Measurements from ENCODE around the gene MAPK14.

Gene MAPK14

DNA sequence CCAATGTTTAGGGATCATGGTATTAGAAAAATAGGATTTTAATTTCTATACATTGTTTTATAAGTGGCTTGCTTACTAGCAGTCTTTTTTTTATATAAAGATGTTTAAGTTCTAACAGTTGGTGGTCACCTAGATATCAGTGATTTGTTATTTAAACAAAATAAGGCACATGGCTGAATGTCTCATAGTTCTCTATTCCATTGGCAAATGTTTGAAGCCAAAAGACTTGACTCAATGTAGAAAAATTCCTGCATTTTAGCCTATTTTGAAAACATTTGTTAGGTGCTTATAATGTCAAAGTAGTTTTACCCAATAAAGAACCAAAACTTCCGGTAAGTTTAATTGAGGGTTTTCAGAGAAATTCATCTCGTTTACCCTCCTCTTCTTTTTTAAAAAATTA lies 26.8 kb downstream of the MAPK14 start:
- H3K27ac ChIP-seq (ENCODE audit: low read depth, low read length, severe bottlenecking): no peak overlapping the region
- no peak overlapping the region for H3K4me3 ChIP-seq (ENCODE audit: extremely low read depth, insufficient read depth, low read length, poor library complexity, severe bottlenecking)
- no peaks in the 10 kb centered on the region for H3K9me3 ChIP-seq (ENCODE audit: control insufficient read depth, low read length)
- H3K4me1 ChIP-seq (ENCODE audit: control insufficient read depth, insufficient read depth, low read length, poor library complexity, severe bottlenecking): no peaks in the 10 kb centered on the region
- WGBS, 2 experiments (ENCODE audit: insufficient coverage in 2 of 2): 100% methylated on average over 1 of the region's 2 CpGs; no CpG with 5 or more reads in 1 of the 2 experiments
- H3K36me3 ChIP-seq (ENCODE audit: control insufficient read depth, insufficient read depth, low read length): peaks cover 23% of the 10 kb centered on the region

DNA sequence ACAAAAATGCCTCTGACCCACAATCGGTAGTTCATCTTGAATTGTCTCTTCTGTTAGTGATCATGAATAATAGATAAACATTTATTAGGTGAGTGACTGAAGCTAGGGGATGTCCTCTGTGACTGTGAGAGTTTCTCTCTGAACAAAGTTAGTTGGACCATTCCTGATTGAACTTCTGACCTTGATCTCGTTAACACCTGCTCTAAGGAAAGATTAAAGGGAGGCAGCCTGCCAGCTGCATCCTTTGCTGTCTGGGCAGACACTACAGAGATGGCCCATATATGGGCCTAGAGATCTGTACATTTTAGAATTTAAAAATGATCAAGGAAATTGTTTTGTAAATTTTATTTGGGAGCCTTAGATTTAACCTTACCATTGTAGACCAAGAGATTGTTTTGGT lies 27.3 kb downstream of the MAPK14 start:
- no peak overlapping the region for H3K27ac ChIP-seq (ENCODE audit: low read depth, low read length, severe bottlenecking)
- H3K4me1 ChIP-seq (ENCODE audit: control insufficient read depth, insufficient read depth, low read length, poor library complexity, severe bottlenecking): no peaks in the 10 kb centered on the region
- H3K36me3 ChIP-seq (ENCODE audit: control insufficient read depth, insufficient read depth, low read length): peaks cover 29% of the 10 kb centered on the region
- no peaks in the 10 kb centered on the region for H3K9me3 ChIP-seq (ENCODE audit: control insufficient read depth, low read length)
- 64 to 100% methylated on average over 1 to 2 of the region's 2 CpGs for WGBS, 2 experiments (ENCODE audit: insufficient coverage in 2 of 2)
- H3K4me3 ChIP-seq (ENCODE audit: extremely low read depth, insufficient read depth, low read length, poor library complexity, severe bottlenecking): no peak overlapping the region

GRCh38 chr6:36056178-36056577 lies 28.6 kb downstream of the MAPK14 start:
- 86 to 100% methylated on average over 1 of the region's 1 CpG for WGBS, 2 experiments (ENCODE audit: insufficient coverage in 2 of 2)

DNA sequence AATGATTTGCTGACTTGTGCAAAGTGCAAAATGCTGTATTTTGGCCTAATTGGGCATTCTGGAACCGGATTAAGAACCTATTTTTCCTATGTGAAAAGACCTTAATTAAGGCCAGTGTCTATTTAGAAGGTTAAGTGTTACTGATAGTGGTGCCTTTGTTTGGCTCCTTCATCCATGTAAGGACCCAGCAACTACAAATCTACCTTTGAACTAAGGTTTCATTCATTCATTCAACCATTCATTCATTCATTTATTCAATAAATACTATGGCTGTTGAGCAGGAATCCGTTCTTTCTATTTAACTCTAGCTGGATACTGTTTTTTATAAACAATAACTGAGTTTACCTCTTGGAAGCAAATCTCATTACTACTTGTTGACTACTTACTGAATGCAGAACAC lies 33.6 kb downstream of the MAPK14 start:
- Histone ChIP-seq H3K36me3 (ENCODE audit: control insufficient read depth, insufficient read depth, low read length) (peaks cover 41% of the 10 kb centered on the region), H3K4me3 (ENCODE audit: extremely low read depth, insufficient read depth, low read length, poor library complexity, severe bottlenecking) (no peak overlapping the region), H3K27ac (ENCODE audit: low read depth, low read length, severe bottlenecking) (no peak overlapping the region), H3K9me3 (ENCODE audit: control insufficient read depth, low read length) (no peaks in the 10 kb centered on the region), H3K4me1 (ENCODE audit: control insufficient read depth, insufficient read depth, low read length, poor library complexity, severe bottlenecking) (peaks cover 9% of the 10 kb centered on the region)
- WGBS, 2 experiments (ENCODE audit: insufficient coverage in 2 of 2): 100% methylated on average over 1 of the region's 2 CpGs; no CpG with 5 or more reads in 1 of the 2 experiments

More at GRCh38 chr6:36056178-36056577, 28.6 kb downstream of the MAPK14 start:
- no peak overlapping the region for H3K4me3 ChIP-seq (ENCODE audit: extremely low read depth, insufficient read depth, low read length, poor library complexity, severe bottlenecking)
- H3K27ac ChIP-seq (ENCODE audit: low read depth, low read length, severe bottlenecking): no peak overlapping the region
- H3K36me3 ChIP-seq (ENCODE audit: control insufficient read depth, insufficient read depth, low read length): peaks cover 37% of the 10 kb centered on the region
- no peaks in the 10 kb centered on the region for H3K4me1 ChIP-seq (ENCODE audit: control insufficient read depth, insufficient read depth, low read length, poor library complexity, severe bottlenecking)
- no peaks in the 10 kb centered on the region for H3K9me3 ChIP-seq (ENCODE audit: control insufficient read depth, low read length)

GRCh38 chr6:36062247-36062646 lies 34.6 kb downstream of the MAPK14 start:
- Histone ChIP-seq H3K4me1 (ENCODE audit: control insufficient read depth, insufficient read depth, low read length, poor library complexity, severe bottlenecking) (peaks cover 18% of the 10 kb centered on the region), H3K27ac (ENCODE audit: low read depth, low read length, severe bottlenecking) (no peak overlapping the region), H3K36me3 (ENCODE audit: control insufficient read depth, insufficient read depth, low read length) (peaks cover 39% of the 10 kb centered on the region), H3K9me3 (ENCODE audit: control insufficient read depth, low read length) (no peaks in the 10 kb centered on the region), H3K4me3 (ENCODE audit: extremely low read depth, insufficient read depth, low read length, poor library complexity, severe bottlenecking) (no peak overlapping the region)
- WGBS, 2 experiments (ENCODE audit: insufficient coverage in 2 of 2): 80% methylated on average over 1 of the region's 2 CpGs; no CpG with 5 or more reads in 1 of the 2 experiments

DNA sequence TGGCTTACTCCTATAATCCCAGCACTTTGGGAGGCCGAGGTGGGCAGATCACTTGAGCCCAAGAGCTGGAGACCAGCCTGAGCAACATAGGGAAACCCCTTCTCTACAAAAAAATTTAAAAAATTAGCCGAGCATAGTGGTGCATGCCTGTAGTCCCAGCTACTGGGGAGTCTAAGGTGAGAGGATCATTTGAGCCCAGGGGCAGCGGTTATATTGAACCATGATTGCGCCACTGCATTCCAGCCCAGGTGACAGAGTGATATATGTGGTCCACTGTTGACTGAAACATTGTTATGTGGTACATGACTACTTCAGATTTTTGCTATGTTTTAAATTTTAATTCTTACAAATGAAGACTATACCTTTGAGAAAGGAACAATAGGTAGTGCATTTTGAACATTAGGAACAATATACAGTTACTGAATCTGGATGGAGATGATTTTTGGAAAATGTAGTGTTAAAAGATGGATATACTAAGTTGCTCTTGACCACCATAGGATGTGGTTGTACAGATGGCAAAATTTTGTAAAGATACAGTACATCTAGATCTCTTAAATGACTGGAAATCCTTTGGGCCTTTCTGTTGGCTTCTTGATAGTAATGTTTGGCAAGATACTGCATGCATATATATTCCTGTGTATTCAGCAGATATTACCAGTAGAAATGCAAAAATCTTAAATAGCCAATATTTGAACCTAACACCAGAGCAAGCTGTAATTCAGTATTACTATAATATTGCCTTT lies 35.9 kb downstream of the MAPK14 start:
- H3K27ac ChIP-seq (ENCODE audit: low read depth, low read length, severe bottlenecking): no peak overlapping the region
- peaks cover 39% of the 10 kb centered on the region for H3K36me3 ChIP-seq (ENCODE audit: control insufficient read depth, insufficient read depth, low read length)
- no peak overlapping the region for H3K4me3 ChIP-seq (ENCODE audit: extremely low read depth, insufficient read depth, low read length, poor library complexity, severe bottlenecking)
- H3K9me3 ChIP-seq (ENCODE audit: control insufficient read depth, low read length): no peaks in the 10 kb centered on the region
- H3K4me1 ChIP-seq (ENCODE audit: control insufficient read depth, insufficient read depth, low read length, poor library complexity, severe bottlenecking): peaks cover 21% of the 10 kb centered on the region
- 82% methylated on average over 3 of the region's 4 CpGs; no CpG with 5 or more reads in 1 of the 2 experiments for WGBS, 2 experiments (ENCODE audit: insufficient coverage in 2 of 2)

- no peaks in the 10 kb centered on the region for H3K9me3 ChIP-seq (ENCODE audit: control insufficient read depth, low read length)
- H3K4me3 ChIP-seq (ENCODE audit: extremely low read depth, insufficient read depth, low read length, poor library complexity, severe bottlenecking): no peak overlapping the region
- H3K4me1 ChIP-seq (ENCODE audit: control insufficient read depth, insufficient read depth, low read length, poor library complexity, severe bottlenecking): peaks cover 21% of the 10 kb centered on the region
- 83 to 100% methylated on average over 1 of the region's 3 CpGs for WGBS, 2 experiments (ENCODE audit: insufficient coverage in 2 of 2)
- H3K27ac ChIP-seq (ENCODE audit: low read depth, low read length, severe bottlenecking): no peak overlapping the region
- H3K36me3 ChIP-seq (ENCODE audit: control insufficient read depth, insufficient read depth, low read length): peaks cover 31% of the 10 kb centered on the region
Observed at GRCh38 chr6:36064770-36065396, 37.3 kb downstream of the MAPK14 start.

DNA sequence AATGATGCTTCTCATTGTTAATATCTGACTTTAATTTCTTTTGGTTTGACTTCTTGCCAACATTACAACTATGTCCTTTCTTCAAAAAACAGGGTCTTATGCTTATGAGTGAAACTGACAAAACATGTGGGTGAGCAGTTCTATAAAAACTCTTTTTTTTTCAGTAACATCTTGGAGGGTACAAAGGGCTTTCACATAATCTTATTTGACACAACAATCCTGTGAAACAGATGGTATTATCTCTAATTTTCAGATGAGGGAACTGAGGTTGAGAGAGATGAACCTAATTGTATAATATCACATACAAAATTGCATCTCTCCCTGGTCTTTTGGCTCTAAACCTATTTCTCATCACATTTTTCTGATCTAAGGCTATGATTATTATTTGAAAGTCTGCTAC lies 38.3 kb downstream of the MAPK14 start:
- Histone ChIP-seq H3K4me3 (ENCODE audit: extremely low read depth, insufficient read depth, low read length, poor library complexity, severe bottlenecking) (no peak overlapping the region), H3K4me1 (ENCODE audit: control insufficient read depth, insufficient read depth, low read length, poor library complexity, severe bottlenecking) (peaks cover 21% of the 10 kb centered on the region), H3K27ac (ENCODE audit: low read depth, low read length, severe bottlenecking) (no peak overlapping the region), H3K36me3 (ENCODE audit: control insufficient read depth, insufficient read depth, low read length) (peaks cover 24% of the 10 kb centered on the region), H3K9me3 (ENCODE audit: control insufficient read depth, low read length) (no peaks in the 10 kb centered on the region)

GRCh38 chr6:36066817-36067216 lies 39.2 kb downstream of the MAPK14 start:
- H3K4me1 ChIP-seq (ENCODE audit: control insufficient read depth, insufficient read depth, low read length, poor library complexity, severe bottlenecking): peaks cover 21% of the 10 kb centered on the region
- no peaks in the 10 kb centered on the region for H3K9me3 ChIP-seq (ENCODE audit: control insufficient read depth, low read length)
- 78% methylated on average over 1 of the region's 2 CpGs; no CpG with 5 or more reads in 1 of the 2 experiments for WGBS, 2 experiments (ENCODE audit: insufficient coverage in 2 of 2)
- H3K36me3 ChIP-seq (ENCODE audit: control insufficient read depth, insufficient read depth, low read length): peaks cover 15% of the 10 kb centered on the region
- no peak overlapping the region for H3K4me3 ChIP-seq (ENCODE audit: extremely low read depth, insufficient read depth, low read length, poor library complexity, severe bottlenecking)
- no peak overlapping the region for H3K27ac ChIP-seq (ENCODE audit: low read depth, low read length, severe bottlenecking)

GRCh38 chr6:36067374-36068011 lies 39.9 kb downstream of the MAPK14 start:
- 100% methylated on average over 1 of the region's 3 CpGs; no CpG with 5 or more reads in 1 of the 2 experiments for WGBS, 2 experiments (ENCODE audit: insufficient coverage in 2 of 2)
- Histone ChIP-seq H3K36me3 (ENCODE audit: control insufficient read depth, insufficient read depth, low read length) (peaks cover 9% of the 10 kb centered on the region), H3K27ac (ENCODE audit: low read depth, low read length, severe bottlenecking) (peak overlapping the region; percentile 51), H3K4me1 (ENCODE audit: control insufficient read depth, insufficient read depth, low read length, poor library complexity, severe bottlenecking) (peaks cover 21% of the 10 kb centered on the region), H3K4me3 (ENCODE audit: extremely low read depth, insufficient read depth, low read length, poor library complexity, severe bottlenecking) (no peak overlapping the region), H3K9me3 (ENCODE audit: control insufficient read depth, low read length) (no peaks in the 10 kb centered on the region)

DNA sequence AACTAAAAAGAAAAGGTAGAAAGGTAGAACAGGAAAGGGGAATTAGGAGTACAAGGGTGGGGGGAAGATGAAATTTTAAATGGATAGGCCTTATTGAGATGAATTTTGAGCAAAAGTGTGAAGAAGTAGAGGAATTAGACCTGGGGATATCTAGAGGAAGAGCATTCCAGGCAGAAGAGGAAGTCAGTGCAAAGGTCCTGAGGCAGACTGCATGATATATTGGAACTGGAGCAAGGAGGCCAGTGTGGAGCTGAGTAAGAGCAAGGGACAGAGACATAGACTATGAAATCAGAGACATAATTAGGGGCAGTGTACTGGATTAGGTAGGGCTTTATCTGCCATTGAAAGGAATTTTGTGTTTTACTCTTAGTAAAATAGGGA lies 40.4 kb downstream of the MAPK14 start:
- no peak overlapping the region for H3K4me3 ChIP-seq (ENCODE audit: extremely low read depth, insufficient read depth, low read length, poor library complexity, severe bottlenecking)
- peaks cover 21% of the 10 kb centered on the region for H3K4me1 ChIP-seq (ENCODE audit: control insufficient read depth, insufficient read depth, low read length, poor library complexity, severe bottlenecking)
- H3K9me3 ChIP-seq (ENCODE audit: control insufficient read depth, low read length): no peaks in the 10 kb centered on the region
- H3K27ac ChIP-seq (ENCODE audit: low read depth, low read length, severe bottlenecking): peak overlapping the region; percentile 51
- H3K36me3 ChIP-seq (ENCODE audit: control insufficient read depth, insufficient read depth, low read length): peaks cover 4% of the 10 kb centered on the region

Data from mesodermal cell (in vitro differentiated cells).